Activated T-cell treated with anti-CD3 and anti-CD28 coated beads, Interleukin-2, amount 50 U/mL, for 48 hours (primary cell): ENCODE measurements around the gene WFDC6.

Experiments used
- DNase-seq, 2 experiments: peaks; one replicate each; pipeline ENCODE4 v3.0.0-alpha.2; 2020

The WFDC6 gene

GRCh38 chr20:45515147-45515913, 24.0 kb downstream of the WFDC6 start, which contains the start of gene SPINT3:
TSS of gene SPINT3 (minus strand) at chr20:45515622. CDS start at chr20:45515608, 14 bp downstream.
- no peak for DNase-seq

- no peak for DNase-seq
Measured at GRCh38 chr20:45510242-45510862, 28.9 kb downstream of the WFDC6 start.

- DNase-seq: no peak
Measured at GRCh38 chr20:45509091-45509490, 30.2 kb downstream of the WFDC6 start.

GRCh38 chr20:45508068-45508886, 31.0 kb downstream of the WFDC6 start:
- DNase-seq: no peak

- no peak for DNase-seq
Measured at GRCh38 chr20:45507011-45507820, 32.1 kb downstream of the WFDC6 start.

- DNase-seq: no peak
Measured at GRCh38 chr20:45506398-45506797, 32.9 kb downstream of the WFDC6 start.

GRCh38 chr20:45503403-45503802, 35.9 kb downstream of the WFDC6 start:
- no peak for DNase-seq

- DNase-seq: no peak
Measured at GRCh38 chr20:45502561-45502960, 36.7 kb downstream of the WFDC6 start.

GRCh38 chr20:45501600-45501999, 37.7 kb downstream of the WFDC6 start:
- DNase-seq: no peak

- no peak for DNase-seq
Measured at GRCh38 chr20:45500022-45500421, 39.3 kb downstream of the WFDC6 start.

- no peak for DNase-seq
Measured at GRCh38 chr20:45497971-45498494, 41.2 kb downstream of the WFDC6 start.

GRCh38 chr20:45496166-45496565, 43.1 kb downstream of the WFDC6 start:
- no peak for DNase-seq

GRCh38 chr20:45495501-45495941, 43.8 kb downstream of the WFDC6 start:
- no peak for DNase-seq

GRCh38 chr20:45489083-45489531, 50.2 kb downstream of the WFDC6 start:
- no peak for DNase-seq

- DNase-seq: no peak
Measured at GRCh38 chr20:45487231-45487635, 52.0 kb downstream of the WFDC6 start.

- no peak for DNase-seq
Measured at GRCh38 chr20:45485388-45485787, 53.9 kb downstream of the WFDC6 start.

- no peak for DNase-seq
Measured at GRCh38 chr20:45484676-45485075, 54.6 kb downstream of the WFDC6 start.
